ENCODE data around the gene GPN2. TPM values are rescaled to one million over a fixed set of nuclear protein-coding genes. Genes with fewer than 3 reads are reported as not detected.
A peak's percentile ranks its signal among the peaks of the same experiment; 100 is the strongest.
"Not testable (repeated sequence)": the region's sequence is repeated elsewhere in the genome, so short reads cannot be mapped to it uniquely, and the experiment has no call there.

GPN2 gene
- total RNA-seq, 2 experiments from 2014 or later, result 29.4 to 31.4 TPM

- H3K27ac Mint-ChIP-seq, result peak overlapping the region; percentile 84
- DNase-seq, result peak; percentile 66
- no peaks in the 10 kb centered on the region for H3K9me3 Mint-ChIP-seq
- peaks cover 43% of the 10 kb centered on the region for H3K4me1 Mint-ChIP-seq
- ChIA-PET CTCF (interaction anchor here (0.6 to 1.9 kb wide), 6 partner anchors 27 to 248 kb away, joined by 3 to 8 read pairs (median 5); no protein-coding TSS in a partner anchor), POLR2A (interaction anchor here (0.6 to 2.5 kb wide), 10 partner anchors 10 to 61 kb away, joined by 3 to 13 read pairs (median 5); partner anchors contain the start of genes GPATCH3 and GPN2)
- H3K27me3 Mint-ChIP-seq, result no peaks in the 10 kb centered on the region
- no peak overlapping the region for H3K4me3 Mint-ChIP-seq
- peaks cover 63% of the 10 kb centered on the region for H3K36me3 Mint-ChIP-seq (ENCODE audit: low read depth)
Observed at GRCh38 chr1:26838474-26839338, 51.4 kb downstream of the GPN2 start.

GRCh38 chr1:26837665-26838064 lies 52.4 kb downstream of the GPN2 start:
- not testable (repeated sequence) for H3K4me3 Mint-ChIP-seq, DNase-seq, H3K27ac Mint-ChIP-seq, H3K27me3 Mint-ChIP-seq, H3K9me3 Mint-ChIP-seq
- ChIA-PET CTCF (interaction anchor here (0.6 to 1.9 kb wide), 3 partner anchors 26 to 339 kb away, joined by 3 to 7 read pairs (median 3); no protein-coding TSS in a partner anchor), POLR2A (interaction anchor here (1.9 to 2.5 kb wide), 3 partner anchors 9 to 62 kb away, joined by 6 to 13 read pairs (median 11); partner anchors contain the start of gene GPATCH3)
- H3K36me3 Mint-ChIP-seq (ENCODE audit: low read depth), result peaks cover 69% of the 10 kb centered on the region
- H3K4me1 Mint-ChIP-seq, result peaks cover 53% of the 10 kb centered on the region

GRCh38 chr1:26833432-26834405 lies 56.4 kb downstream of the GPN2 start:
- Mint-ChIP-seq H3K36me3 (ENCODE audit: low read depth) (peaks cover 75% of the 10 kb centered on the region), H3K9me3 (no peaks in the 10 kb centered on the region), H3K4me1 (peaks cover 80% of the 10 kb centered on the region), H3K27ac (peak overlapping the region; percentile 99), H3K27me3 (no peaks in the 10 kb centered on the region), H3K4me3 (peak overlapping the region; percentile 66)
- DNase-seq, result peak; percentile 94
- CTCF ChIA-PET, result interaction anchor here (0.5 to 5.5 kb wide), 29 partner anchors 8 to 363 kb away, joined by 3 to 98 read pairs (median 5); partner anchors contain the start of genes GPN2 and PIGV
- POLR2A ChIA-PET, result interaction anchor here (0.6 to 7.1 kb wide), 23 partner anchors 8 to 1368 kb away, joined by 3 to 72 read pairs (median 4); partner anchors contain the start of genes GPATCH3, GPN2, NUDC and PIGV

GRCh38 chr1:26832249-26832960 lies 57.7 kb downstream of the GPN2 start:
- H3K4me3 Mint-ChIP-seq, result no peak overlapping the region
- peaks cover 80% of the 10 kb centered on the region for H3K4me1 Mint-ChIP-seq
- peak overlapping the region; percentile 99 for H3K27ac Mint-ChIP-seq
- no peak for DNase-seq
- POLR2A ChIA-PET, result interaction anchor here (1.0 to 7.1 kb wide), 11 partner anchors 12 to 361 kb away, joined by 3 to 72 read pairs (median 12); partner anchors contain the start of genes HMGN2 and PIGV
- no peaks in the 10 kb centered on the region for H3K9me3 Mint-ChIP-seq
- H3K27me3 Mint-ChIP-seq, result no peaks in the 10 kb centered on the region
- peaks cover 75% of the 10 kb centered on the region for H3K36me3 Mint-ChIP-seq (ENCODE audit: low read depth)
- CTCF ChIA-PET, result interaction anchor here (0.6 to 5.5 kb wide), 13 partner anchors 12 to 362 kb away, joined by 3 to 98 read pairs (median 7); partner anchors contain the start of genes GPN2 and PIGV

- peak overlapping the region; percentile 99 for H3K27ac Mint-ChIP-seq
- peaks cover 77% of the 10 kb centered on the region for H3K36me3 Mint-ChIP-seq (ENCODE audit: low read depth)
- DNase-seq, result no peak
- H3K4me3 Mint-ChIP-seq, result no peak overlapping the region
- CTCF ChIA-PET, result interaction anchor here (0.9 to 5.5 kb wide), 7 partner anchors 11 to 294 kb away, joined by 3 to 98 read pairs (median 22); no protein-coding TSS in a partner anchor
- peaks cover 80% of the 10 kb centered on the region for H3K4me1 Mint-ChIP-seq
- POLR2A ChIA-PET, result interaction anchor here (1.0 to 7.1 kb wide), 9 partner anchors 17 to 360 kb away, joined by 3 to 72 read pairs (median 12); partner anchors contain the start of genes GPATCH3, HMGN2 and PIGV
- H3K9me3 Mint-ChIP-seq, result no peaks in the 10 kb centered on the region
- no peaks in the 10 kb centered on the region for H3K27me3 Mint-ChIP-seq
Observed at GRCh38 chr1:26831546-26832248, 58.4 kb downstream of the GPN2 start.

- peaks cover 76% of the 10 kb centered on the region for H3K36me3 Mint-ChIP-seq (ENCODE audit: low read depth)
- H3K9me3 Mint-ChIP-seq, result no peaks in the 10 kb centered on the region
- peaks cover 81% of the 10 kb centered on the region for H3K4me1 Mint-ChIP-seq
- H3K27ac Mint-ChIP-seq, result peak overlapping the region; percentile 99
- no peak for DNase-seq
- H3K4me3 Mint-ChIP-seq, result no peak overlapping the region
- ChIA-PET CTCF (interaction anchor here (0.9 to 5.5 kb wide), 4 partner anchors 10 to 42 kb away, joined by 3 to 98 read pairs (median 4); no protein-coding TSS in a partner anchor), POLR2A (interaction anchor here (0.9 to 7.1 kb wide), 9 partner anchors 20 to 139 kb away, joined by 3 to 72 read pairs (median 8); partner anchors contain the start of genes GPATCH3 and PIGV)
- no peaks in the 10 kb centered on the region for H3K27me3 Mint-ChIP-seq
Observed at GRCh38 chr1:26831059-26831458, 59.0 kb downstream of the GPN2 start.

GRCh38 chr1:26829184-26829911 lies 60.7 kb downstream of the GPN2 start:
- ChIA-PET POLR2A (interaction anchor here (0.6 to 7.1 kb wide), 10 partner anchors 9 to 329 kb away, joined by 4 to 72 read pairs (median 8); partner anchors contain the start of gene PIGV), CTCF (interaction anchor here (0.9 to 5.5 kb wide), 4 partner anchors 19 to 61 kb away, joined by 3 to 98 read pairs (median 8); partner anchors contain the start of gene GPN2)
- peaks cover 81% of the 10 kb centered on the region for H3K4me1 Mint-ChIP-seq
- peak overlapping the region; percentile 89 for H3K27ac Mint-ChIP-seq
- H3K36me3 Mint-ChIP-seq (ENCODE audit: low read depth), result peaks cover 59% of the 10 kb centered on the region
- H3K27me3 Mint-ChIP-seq, result no peaks in the 10 kb centered on the region
- H3K4me3 Mint-ChIP-seq, result peak overlapping the region; percentile 98
- H3K9me3 Mint-ChIP-seq, result no peaks in the 10 kb centered on the region
- DNase-seq, result no peak

GRCh38 chr1:26828411-26828991 lies 61.6 kb downstream of the GPN2 start:
- CTCF ChIA-PET, result interaction anchor here (0.7 to 2.2 kb wide), 4 partner anchors 18 to 328 kb away, joined by 3 to 14 read pairs (median 3); partner anchors contain the start of gene GPN2
- peak overlapping the region; percentile 98 for H3K4me3 Mint-ChIP-seq
- peaks cover 52% of the 10 kb centered on the region for H3K36me3 Mint-ChIP-seq (ENCODE audit: low read depth)
- no peak for DNase-seq
- no peaks in the 10 kb centered on the region for H3K27me3 Mint-ChIP-seq
- H3K27ac Mint-ChIP-seq, result peak overlapping the region; percentile 89
- H3K4me1 Mint-ChIP-seq, result peaks cover 73% of the 10 kb centered on the region
- no peaks in the 10 kb centered on the region for H3K9me3 Mint-ChIP-seq
- POLR2A ChIA-PET, result interaction anchor here (1.1 to 3.2 kb wide), 8 partner anchors 10 to 328 kb away, joined by 4 to 12 read pairs (median 6); no protein-coding TSS in a partner anchor

- peak overlapping the region; percentile 89 for H3K27ac Mint-ChIP-seq
- POLR2A ChIA-PET, result interaction anchor here (1.1 to 3.2 kb wide), 6 partner anchors 11 to 134 kb away, joined by 4 to 12 read pairs (median 6); no protein-coding TSS in a partner anchor
- H3K36me3 Mint-ChIP-seq (ENCODE audit: low read depth), result peaks cover 44% of the 10 kb centered on the region
Observed at GRCh38 chr1:26827663-26828062, 62.4 kb downstream of the GPN2 start.

GRCh38 chr1:26827106-26827604 lies 62.9 kb downstream of the GPN2 start:
- ChIA-PET CTCF (interaction anchor here (2.2 kb wide), 1 partner anchor 16 kb away, joined by 14 read pairs; no protein-coding TSS in a partner anchor), POLR2A (interaction anchor here (1.0 to 3.2 kb wide), 3 partner anchors 12 to 38 kb away, joined by 4 to 12 read pairs (median 11); no protein-coding TSS in a partner anchor)
- peak overlapping the region; percentile 98 for H3K4me3 Mint-ChIP-seq
- H3K27me3 Mint-ChIP-seq, result no peaks in the 10 kb centered on the region
- H3K27ac Mint-ChIP-seq, result peak overlapping the region; percentile 89
- peaks cover 64% of the 10 kb centered on the region for H3K4me1 Mint-ChIP-seq
- no peaks in the 10 kb centered on the region for H3K9me3 Mint-ChIP-seq
- DNase-seq, result no peak
- peaks cover 39% of the 10 kb centered on the region for H3K36me3 Mint-ChIP-seq (ENCODE audit: low read depth)

More at GRCh38 chr1:26827663-26828062, 62.4 kb downstream of the GPN2 start:
- Mint-ChIP-seq H3K9me3 (no peaks in the 10 kb centered on the region), H3K4me3 (peak overlapping the region; percentile 98), H3K27me3 (no peaks in the 10 kb centered on the region), H3K4me1 (peaks cover 67% of the 10 kb centered on the region)
- no peak for DNase-seq
- CTCF ChIA-PET, result interaction anchor here (2.2 kb wide), 1 partner anchor 17 kb away, joined by 14 read pairs; no protein-coding TSS in a partner anchor

Measured in activated CD4-positive, alpha-beta memory T cell treated with anti-CD3 and anti-CD28 coated beads, Interleukin-2, amount 10 ng/mL, durations not matched to agents 7 days and 5 days (primary cell).